ENCODE data around the gene SLC17A9.

DNA sequence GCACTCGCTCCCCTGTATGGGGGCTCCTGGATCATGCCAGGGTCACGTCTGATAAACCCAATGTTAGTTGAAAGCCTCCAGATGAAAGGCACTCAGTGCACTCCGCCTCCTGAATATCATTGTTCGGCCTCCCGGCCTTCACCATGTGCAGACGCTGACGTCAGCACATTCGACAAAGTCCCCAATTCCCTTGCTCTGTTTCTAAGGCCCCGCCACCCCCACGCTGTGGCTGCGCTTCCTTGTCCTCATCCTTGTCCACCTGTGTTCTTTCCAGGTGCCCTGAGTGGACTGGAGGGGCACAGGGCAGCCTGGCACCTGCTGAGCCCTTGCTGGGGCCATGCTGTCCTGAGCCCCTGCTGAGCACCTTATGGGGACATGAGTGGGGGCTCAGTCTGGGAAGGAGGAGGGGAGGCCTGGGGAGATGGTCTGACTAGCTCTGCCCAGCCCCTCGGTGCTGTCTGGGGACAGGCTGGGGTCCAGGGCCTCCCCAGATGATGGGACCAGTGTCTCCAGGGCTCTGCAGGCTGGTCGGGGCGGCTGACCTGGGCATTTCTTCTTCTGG lies 64.1 kb downstream of the SLC17A9 start:
- TF ChIP-seq POLR2A (IDR thresholded peaks at IDR 0.05) = no peak
- TF ChIP-seq POLR2AphosphoS5 (IDR thresholded peaks at IDR 0.05) = no peak
